Trophoblast cell (in vitro differentiated cells and primary cell): ENCODE results near the gene EHF. TPM values are rescaled to one million over a fixed set of nuclear protein-coding genes. Genes with fewer than 3 reads are reported as not detected.

ENCODE experiments used
- DNase-seq, 2 donors: peaks; one replicate each; pipeline ENCODE4 v3.0.0-alpha.2; 2016
- H2AFZ ChIP-seq: 2 replicates; pipeline ENCODE4 v1.6.1; 2013; ENCODE audit warnings: low read length, moderate library complexity, mild to moderate bottlenecking; ENCODE audit not compliant: insufficient read depth, poor library complexity
- H2AK5ac ChIP-seq: 2 replicates; pipeline ENCODE4 v1.6.1; 2013; ENCODE audit warnings: mild to moderate bottlenecking, low read length
- H2BK120ac ChIP-seq: 2 replicates; pipeline ENCODE4 v1.6.1; 2013; ENCODE audit warnings: low read length, mild to moderate bottlenecking, moderate library complexity; ENCODE audit not compliant: insufficient read depth, poor library complexity
- H2BK12ac ChIP-seq: 2 replicates; pipeline ENCODE4 v1.6.1; 2013; ENCODE audit warnings: mild to moderate bottlenecking, low read length, moderate library complexity
- H2BK5ac ChIP-seq: 2 replicates; pipeline ENCODE4 v1.6.1; 2013; ENCODE audit warnings: low read length, low read depth, moderate library complexity, mild to moderate bottlenecking; ENCODE audit not compliant: poor library complexity
- H3K14ac ChIP-seq: 2 replicates; pipeline ENCODE4 v1.6.1; 2013; ENCODE audit warnings: mild to moderate bottlenecking, low read length
- H3K18ac ChIP-seq: 2 replicates; pipeline ENCODE4 v1.6.1; 2013; ENCODE audit warnings: mild to moderate bottlenecking, low read length
- H3K23ac ChIP-seq: 2 replicates; pipeline ENCODE4 v1.6.1; 2013; ENCODE audit warnings: low read length
- H3K27ac ChIP-seq: 2 replicates; pipeline ENCODE4 v1.5.1; 2013; ENCODE audit warnings: low read depth, mild to moderate bottlenecking, inconsistent platforms, low read length, moderate library complexity
- H3K27me3 ChIP-seq: 2 replicates; pipeline ENCODE4 v1.6.1; 2013; ENCODE audit warnings: inconsistent platforms, mild to moderate bottlenecking, low read length, moderate library complexity; ENCODE audit not compliant: insufficient read depth
- H3K36me3 ChIP-seq, 2 experiments: 1 replicate in 1 of 2; 2 replicates in 1 of 2; pipeline ENCODE4 v1.6.1; 2013; ENCODE audit warnings: low read length in 2 of 2, mild to moderate bottlenecking in 2 of 2, moderate library complexity in 1 of 2; ENCODE audit not compliant: insufficient read depth in 2 of 2, control insufficient read depth in 1 of 2
- H3K4ac ChIP-seq: 2 replicates; pipeline ENCODE4 v1.6.1; 2013; ENCODE audit warnings: low read depth, mild to moderate bottlenecking, low read length, moderate library complexity
- H3K4me1 ChIP-seq, 2 experiments: 1 replicate in 1 of 2; 2 replicates in 1 of 2; pipeline ENCODE4 v1.6.1; 2013; ENCODE audit warnings: low read length in 2 of 2, mild to moderate bottlenecking in 2 of 2, moderate library complexity in 1 of 2; ENCODE audit not compliant: insufficient read depth in 2 of 2, control insufficient read depth in 1 of 2
- H3K4me2 ChIP-seq: 2 replicates; pipeline ENCODE4 v1.6.1; 2013; ENCODE audit warnings: inconsistent platforms, mild to moderate bottlenecking, low read length, moderate library complexity
- H3K4me3 ChIP-seq: 2 replicates; pipeline ENCODE4 v1.5.1; 2013; ENCODE audit warnings: mild to moderate bottlenecking, low read depth, low read length, inconsistent platforms
- H3K79me1 ChIP-seq: one replicate; pipeline ENCODE4 v1.6.1; 2013; ENCODE audit warnings: low read length
- H3K79me2 ChIP-seq: 2 replicates; pipeline ENCODE4 v1.6.1; 2013; ENCODE audit warnings: low read length, mild to moderate bottlenecking; ENCODE audit not compliant: control insufficient read depth, insufficient read depth, poor library complexity
- H3K9ac ChIP-seq: 2 replicates; pipeline ENCODE4 v1.6.1; 2013; ENCODE audit warnings: mild to moderate bottlenecking, low read length
- H3K9me3 ChIP-seq: 2 replicates; pipeline ENCODE4 v1.6.1; 2013; ENCODE audit warnings: low read depth, mild to moderate bottlenecking, control low read depth, inconsistent platforms, low read length; ENCODE audit not compliant: insufficient read depth
- H4K12ac ChIP-seq: 2 replicates; pipeline ENCODE4 v1.6.1; 2013; ENCODE audit warnings: low read depth, mild to moderate bottlenecking, low read length, moderate library complexity
- H4K8ac ChIP-seq: 2 replicates; pipeline ENCODE4 v1.6.1; 2013; ENCODE audit warnings: low read depth, mild to moderate bottlenecking, low read length, moderate library complexity
- H4K91ac ChIP-seq: one replicate; pipeline ENCODE4 v1.6.1; 2013; ENCODE audit warnings: low read depth, mild to moderate bottlenecking, low read length, moderate library complexity
- WGBS: extraction: QIAGEN DNeasy Blood & Tissue Kit; methylation state at CpG from one replicate; pipeline ENCODE4 v1.1.7; 2013; ENCODE audit warnings: missing lambda C conversion rate; ENCODE audit not compliant: insufficient read length, insufficient coverage; ENCODE audit errors: extremely low coverage; 5-methylcytosine and 5-hydroxymethylcytosine counted together
- polyA plus RNA-seq: library from polyadenylated mRNA; stranded (reverse); fragments of 200-250 nt; gene quantifications from 2 replicates; pipeline ENCODE4 v1.2.3, GENCODE V29; 2013

EHF gene
- polyA plus RNA-seq: 0.03 and 0.04 TPM in 2 replicates

GRCh38 chr11:34620820-34621792, at the start of gene EHF:
Gene EHF, plus strand, starts transcription at chr11:34621093. Its CDS starts 21,538 bp downstream, at chr11:34642631.
- Histone ChIP-seq H2AFZ (no peak within 1 kb of the TSS), H3K9ac (no peak within 1 kb of the TSS), H3K36me3 (no peaks in the 10 kb centered on the region), H3K4me3 (no peak within 1 kb of the TSS), H3K27me3 (no peaks in the 10 kb centered on the region), H3K23ac (no peak within 1 kb of the TSS), H2AK5ac (no peak within 1 kb of the TSS), H3K79me1 (no peaks in the 10 kb centered on the region), H3K27ac (no peak within 1 kb of the TSS), H3K4ac (no peak within 1 kb of the TSS), H3K14ac (no peak within 1 kb of the TSS), H2BK12ac (no peak within 1 kb of the TSS), H2BK5ac (no peak within 1 kb of the TSS), H3K4me1 (peaks cover 2 to 6% of the 10 kb centered on the region in 2 experiments), H4K8ac (no peak within 1 kb of the TSS), H3K79me2 (no peaks in the 10 kb centered on the region), H2BK120ac (no peak within 1 kb of the TSS), H3K4me2 (no peak within 1 kb of the TSS), H3K9me3 (peaks cover 4% of the 10 kb centered on the region), H3K18ac (no peak within 1 kb of the TSS), H4K12ac (no peak within 1 kb of the TSS), H4K91ac (no peak within 1 kb of the TSS)
- peak in 1 of 2 donors; percentile 38 for DNase-seq
- WGBS: no CpG with 5 or more reads among the region's 7 CpGs

GRCh38 chr11:34573537-34573936, 47.4 kb upstream of the EHF start:
- no peaks in the 10 kb centered on the region for H3K79me2 ChIP-seq
- no CpG with 5 or more reads among the region's 7 CpGs for WGBS
- no peak overlapping the region for H4K12ac ChIP-seq
- H3K9me3 ChIP-seq: no peaks in the 10 kb centered on the region
- H3K27me3 ChIP-seq: no peaks in the 10 kb centered on the region
- no peaks in the 10 kb centered on the region for H3K79me1 ChIP-seq
- H2AFZ ChIP-seq: no peak overlapping the region
- H3K23ac ChIP-seq: no peak overlapping the region
- no peak overlapping the region for H4K91ac ChIP-seq
- no peak overlapping the region for H4K8ac ChIP-seq
- H3K4me3 ChIP-seq: no peak overlapping the region
- no peak overlapping the region for H3K27ac ChIP-seq
- H3K36me3 ChIP-seq: no peaks in the 10 kb centered on the region
- no peak overlapping the region for H3K18ac ChIP-seq
- H3K14ac ChIP-seq: no peak overlapping the region
- H2BK120ac ChIP-seq: no peak overlapping the region
- H2BK5ac ChIP-seq: no peak overlapping the region
- no peaks in the 10 kb centered on the region for H3K4me1 ChIP-seq
- DNase-seq: no peak
- H3K9ac ChIP-seq: no peak overlapping the region
- no peak overlapping the region for H2AK5ac ChIP-seq
- H2BK12ac ChIP-seq: no peak overlapping the region
- H3K4me2 ChIP-seq: no peak overlapping the region
- no peak overlapping the region for H3K4ac ChIP-seq

GRCh38 chr11:34575261-34575660, 45.6 kb upstream of the EHF start:
- Histone ChIP-seq H3K4me2 (no peak overlapping the region), H3K79me2 (no peaks in the 10 kb centered on the region), H3K27me3 (no peaks in the 10 kb centered on the region), H3K14ac (no peak overlapping the region), H3K4ac (no peak overlapping the region), H4K8ac (no peak overlapping the region), H3K9ac (no peak overlapping the region), H2AK5ac (no peak overlapping the region), H3K4me1 (no peaks in the 10 kb centered on the region), H3K4me3 (no peak overlapping the region), H3K27ac (no peak overlapping the region), H4K91ac (no peak overlapping the region), H2BK120ac (no peak overlapping the region), H3K79me1 (no peaks in the 10 kb centered on the region), H4K12ac (no peak overlapping the region), H3K9me3 (no peaks in the 10 kb centered on the region), H3K18ac (no peak overlapping the region), H2AFZ (no peak overlapping the region), H3K36me3 (no peaks in the 10 kb centered on the region), H2BK12ac (no peak overlapping the region), H3K23ac (no peak overlapping the region), H2BK5ac (no peak overlapping the region)
- no CpG with 5 or more reads among the region's 4 CpGs for WGBS
- DNase-seq: no peak

GRCh38 chr11:34575671-34576070, 45.2 kb upstream of the EHF start:
- H4K91ac ChIP-seq: no peak overlapping the region
- no peak overlapping the region for H2BK120ac ChIP-seq
- no peak overlapping the region for H3K23ac ChIP-seq
- no peak overlapping the region for H3K4me2 ChIP-seq
- no peak overlapping the region for H3K27ac ChIP-seq
- H3K79me2 ChIP-seq: no peaks in the 10 kb centered on the region
- H4K12ac ChIP-seq: no peak overlapping the region
- H4K8ac ChIP-seq: no peak overlapping the region
- no peaks in the 10 kb centered on the region for H3K9me3 ChIP-seq
- no peak overlapping the region for H2BK5ac ChIP-seq
- H3K9ac ChIP-seq: no peak overlapping the region
- H2AK5ac ChIP-seq: no peak overlapping the region
- H2AFZ ChIP-seq: no peak overlapping the region
- no peaks in the 10 kb centered on the region for H3K36me3 ChIP-seq
- no peak overlapping the region for H3K4me3 ChIP-seq
- H3K4me1 ChIP-seq: no peaks in the 10 kb centered on the region
- H3K18ac ChIP-seq: no peak overlapping the region
- no peaks in the 10 kb centered on the region for H3K79me1 ChIP-seq
- no peak for DNase-seq
- H3K27me3 ChIP-seq: no peaks in the 10 kb centered on the region
- no peak overlapping the region for H3K14ac ChIP-seq
- no peak overlapping the region for H3K4ac ChIP-seq
- no peak overlapping the region for H2BK12ac ChIP-seq
- WGBS: no CpG with 5 or more reads among the region's 2 CpGs
